NCI-H1105 (cell line): ENCODE data around the gene ZFPM1.

Source experiments
- DNase-seq: peaks from one replicate; lab custom pipeline; 2025; lab: John Stamatoyannopoulos, UW

ZFPM1 gene

GRCh38 chr16:88568710-88569613 lies 115.9 kb downstream of the ZFPM1 start:
- no peak for DNase-seq

- no peak for DNase-seq
These were observed 116.5 kb downstream of the ZFPM1 start for GRCh38 chr16:88569614-88569984.

- peak; percentile 85 for DNase-seq
These were observed 117.1 kb downstream of the ZFPM1 start, which contains the start of gene ZC3H18 for GRCh38 chr16:88569985-88570690. ZC3H18 (plus strand) TSS chr16:88570403; CDS start chr16:88577124, 6,721 bp downstream.

GRCh38 chr16:88570691-88571092 lies 117.6 kb downstream of the ZFPM1 start:
- no peak for DNase-seq

GRCh38 chr16:88575251-88575650 lies 122.2 kb downstream of the ZFPM1 start:
- DNase-seq, result no peak

GRCh38 chr16:88576307-88576706 lies 123.2 kb downstream of the ZFPM1 start:
- DNase-seq, result no peak

- no peak for DNase-seq
These were observed 124.1 kb downstream of the ZFPM1 start for GRCh38 chr16:88577166-88577565.

GRCh38 chr16:88578446-88579313 lies 125.6 kb downstream of the ZFPM1 start:
- DNase-seq, result no peak

GRCh38 chr16:88580371-88580770 lies 127.3 kb downstream of the ZFPM1 start:
- DNase-seq, result no peak

GRCh38 chr16:88581033-88581432 lies 128.0 kb downstream of the ZFPM1 start:
- no peak for DNase-seq

- DNase-seq, result no peak
These were observed 130.0 kb downstream of the ZFPM1 start for GRCh38 chr16:88582912-88583575.

- no peak for DNase-seq
These were observed 131.6 kb downstream of the ZFPM1 start for GRCh38 chr16:88584676-88585075.

- peak; percentile 38 for DNase-seq
These were observed 132.2 kb downstream of the ZFPM1 start for GRCh38 chr16:88585269-88585668.

GRCh38 chr16:88585927-88586581 lies 133.0 kb downstream of the ZFPM1 start:
- no peak for DNase-seq
